HEK293T (cell line): ENCODE results near the gene KIAA1328.

ENCODE experiments used
- ARNT ChIP-seq: fragments of 450-650 bp; IDR thresholded peaks from 2 replicates; pipeline ENCODE4 v1.6.1; 2017; ENCODE audit warnings: mild to moderate bottlenecking
- HDGF ChIP-seq: fragments of 450-650 bp; IDR thresholded peaks from 2 replicates; pipeline ENCODE4 v1.6.1; 2017; ENCODE audit warnings: antibody characterized with exemption, borderline replicate concordance
- LEF1 ChIP-seq: fragments of 450-650 bp; IDR thresholded peaks from 2 replicates; pipeline ENCODE4 v1.6.1; 2017; ENCODE audit warnings: mild to moderate bottlenecking, borderline replicate concordance
- SP1 ChIP-seq: fragments of 450-650 bp; IDR thresholded peaks from 2 replicates; pipeline ENCODE4 v1.6.1; 2017

DNA sequence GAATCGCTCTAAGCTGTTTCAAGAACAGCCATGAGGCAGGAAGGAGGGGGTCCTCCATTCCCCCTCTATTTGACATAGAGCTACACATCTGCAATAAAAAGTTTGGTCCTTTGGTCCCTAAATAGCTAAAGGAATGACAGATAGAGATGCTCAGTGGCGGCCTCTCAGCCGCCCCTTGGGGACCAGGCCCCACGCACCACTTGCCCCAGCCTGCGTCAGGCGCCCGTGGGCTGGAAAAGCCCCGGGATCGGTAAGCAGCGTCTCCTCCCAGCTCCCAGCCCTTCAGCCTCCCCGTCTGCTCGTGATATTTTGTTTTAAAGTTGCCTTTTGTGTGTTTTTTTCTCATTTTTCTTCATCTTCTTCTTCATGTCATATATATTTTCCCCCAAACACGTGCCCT, 415.7 kb downstream of the KIAA1328 start:
- TF ChIP-seq ARNT (no peak), HDGF (no peak), LEF1 (no peak), SP1 (no peak)
